Calu3 (cell line): ENCODE results near the gene LIN7A. TPM values are rescaled to one million over a fixed set of nuclear protein-coding genes. Genes with fewer than 3 reads are reported as not detected.
"Not testable (repeated sequence)": the region's sequence is repeated elsewhere in the genome, so short reads cannot be mapped to it uniquely, and the experiment has no call there.

Experiments used
- BruUV-seq: library from RNA; stranded (reverse); fragments of 400-500 nt; replicated peaks from 2 replicates; lab custom pipeline; 2021; lab: Mats Ljungman, UMichigan
- CTCF ChIA-PET: fragments of 300-600 bp; sonication (Branson Sonifier 250); formaldehyde crosslinking; loops from one replicate; lab custom pipeline; 2022; ENCODE audit warnings: antibody characterized with exemption; lab: Charles Lee
- DNase-seq: peaks from one replicate; pipeline ENCODE4 v3.0.0; 2022
- H3K27ac Mint-ChIP-seq: one replicate; pipeline ENCODE4 v1.8.0; 2022; ENCODE audit warnings: mixed read lengths; ENCODE audit not compliant: unreplicated experiment
- H3K27me3 Mint-ChIP-seq: one replicate; pipeline ENCODE4 v1.8.0; 2022; ENCODE audit warnings: mixed read lengths; ENCODE audit not compliant: unreplicated experiment
- H3K36me3 Mint-ChIP-seq: one replicate; pipeline ENCODE4 v1.8.0; 2022; ENCODE audit warnings: mild to moderate bottlenecking, moderate library complexity, mixed read lengths; ENCODE audit not compliant: insufficient read depth, unreplicated experiment
- H3K4me1 Mint-ChIP-seq: one replicate; pipeline ENCODE4 v1.8.0; 2022; ENCODE audit warnings: mild to moderate bottlenecking, low read depth, mixed read lengths; ENCODE audit not compliant: unreplicated experiment
- H3K4me3 Mint-ChIP-seq: one replicate; pipeline ENCODE4 v1.8.0; 2022; ENCODE audit warnings: mild to moderate bottlenecking, low read depth, moderate library complexity, mixed read lengths; ENCODE audit not compliant: unreplicated experiment
- H3K9me3 Mint-ChIP-seq: one replicate; pipeline ENCODE4 v1.8.0; 2022; ENCODE audit warnings: low read depth, mixed read lengths; ENCODE audit not compliant: unreplicated experiment
- intact Hi-C: fragments of 100-400 bp; cut with micrococcal nuclease; formaldehyde crosslinking; loops from one replicate; pipeline ENCODE4 v1.10.0; 2022; ENCODE audit not compliant: unreplicated experiment
- total RNA-seq: library from RNA; stranded (reverse); gene quantifications from 2 replicates; pipeline ENCODE4 v1.2.3, GENCODE V29; 2022
- TF ChIP-seq, protein P1 (sequence below): fragments of 200-600 bp; IDR thresholded peaks from one replicate; pipeline ENCODE4 v1.8.0; 2022; ENCODE audit warnings: antibody characterized with exemption; ENCODE audit not compliant: unreplicated experiment

LIN7A gene
- total RNA-seq, 1 experiment from 2014 or later = 0.73 TPM

DNA sequence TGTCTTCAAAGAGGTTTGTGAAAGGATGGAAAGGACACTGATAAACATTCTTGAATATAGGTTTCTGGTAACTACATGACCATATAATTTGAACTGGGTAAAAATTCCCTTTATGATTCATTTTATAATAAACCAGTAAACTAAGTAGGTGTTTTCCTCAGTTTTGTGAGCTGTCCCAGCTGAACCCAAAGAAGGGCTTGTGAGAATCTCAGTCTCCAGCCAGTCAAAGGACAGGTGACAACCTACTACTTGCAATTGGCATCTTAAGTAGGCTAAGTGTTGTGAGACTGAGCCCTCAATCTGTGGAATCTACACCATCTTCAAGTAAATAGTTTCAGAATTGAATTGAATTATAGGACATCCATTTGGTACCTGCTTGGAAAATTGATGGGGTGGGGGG is 145.9 kb downstream of the LIN7A start:
- intact Hi-C loops = no loop called here
- no peak for DNase-seq
- no peak overlapping the region for H3K4me3 Mint-ChIP-seq
- H3K27me3 Mint-ChIP-seq = no peaks in the 10 kb centered on the region
- H3K9me3 Mint-ChIP-seq = no peaks in the 10 kb centered on the region
- no peaks in the 10 kb centered on the region for H3K4me1 Mint-ChIP-seq
- no peak overlapping the region for H3K27ac Mint-ChIP-seq
- CTCF ChIA-PET = no interaction called here
- no TSS peak for BruUV-seq
- TF ChIP-seq, protein P1, sequence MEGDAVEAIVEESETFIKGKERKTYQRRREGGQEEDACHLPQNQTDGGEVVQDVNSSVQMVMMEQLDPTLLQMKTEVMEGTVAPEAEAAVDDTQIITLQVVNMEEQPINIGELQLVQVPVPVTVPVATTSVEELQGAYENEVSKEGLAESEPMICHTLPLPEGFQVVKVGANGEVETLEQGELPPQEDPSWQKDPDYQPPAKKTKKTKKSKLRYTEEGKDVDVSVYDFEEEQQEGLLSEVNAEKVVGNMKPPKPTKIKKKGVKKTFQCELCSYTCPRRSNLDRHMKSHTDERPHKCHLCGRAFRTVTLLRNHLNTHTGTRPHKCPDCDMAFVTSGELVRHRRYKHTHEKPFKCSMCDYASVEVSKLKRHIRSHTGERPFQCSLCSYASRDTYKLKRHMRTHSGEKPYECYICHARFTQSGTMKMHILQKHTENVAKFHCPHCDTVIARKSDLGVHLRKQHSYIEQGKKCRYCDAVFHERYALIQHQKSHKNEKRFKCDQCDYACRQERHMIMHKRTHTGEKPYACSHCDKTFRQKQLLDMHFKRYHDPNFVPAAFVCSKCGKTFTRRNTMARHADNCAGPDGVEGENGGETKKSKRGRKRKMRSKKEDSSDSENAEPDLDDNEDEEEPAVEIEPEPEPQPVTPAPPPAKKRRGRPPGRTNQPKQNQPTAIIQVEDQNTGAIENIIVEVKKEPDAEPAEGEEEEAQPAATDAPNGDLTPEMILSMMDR = no peak
- H3K36me3 Mint-ChIP-seq = no peaks in the 10 kb centered on the region

DNA sequence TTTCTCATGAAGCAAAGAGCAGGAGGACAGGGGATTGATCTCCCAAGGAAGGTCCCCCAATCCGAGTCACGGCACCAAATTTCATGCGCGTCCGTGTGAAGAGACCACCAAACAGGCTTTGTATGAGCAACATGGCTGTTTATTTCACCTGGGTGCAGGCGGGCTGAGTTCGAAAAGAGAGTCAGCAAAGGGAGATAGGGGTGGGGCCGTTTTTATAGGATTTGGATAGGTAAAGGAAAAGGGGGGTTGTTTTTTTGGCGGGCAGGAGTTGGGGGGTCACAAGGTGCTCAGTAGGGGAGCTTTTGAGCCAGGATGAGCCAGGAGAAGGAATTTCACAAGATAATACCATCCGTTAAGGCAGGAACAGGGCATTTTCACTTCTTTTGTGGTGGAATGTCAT is 149.3 kb downstream of the LIN7A start:
- H3K36me3 Mint-ChIP-seq, H3K4me3 Mint-ChIP-seq, H3K4me1 Mint-ChIP-seq, BruUV-seq, H3K27me3 Mint-ChIP-seq, H3K27ac Mint-ChIP-seq, H3K9me3 Mint-ChIP-seq, DNase-seq, intact Hi-C loops, CTCF ChIA-PET: not testable (repeated sequence)

DNA sequence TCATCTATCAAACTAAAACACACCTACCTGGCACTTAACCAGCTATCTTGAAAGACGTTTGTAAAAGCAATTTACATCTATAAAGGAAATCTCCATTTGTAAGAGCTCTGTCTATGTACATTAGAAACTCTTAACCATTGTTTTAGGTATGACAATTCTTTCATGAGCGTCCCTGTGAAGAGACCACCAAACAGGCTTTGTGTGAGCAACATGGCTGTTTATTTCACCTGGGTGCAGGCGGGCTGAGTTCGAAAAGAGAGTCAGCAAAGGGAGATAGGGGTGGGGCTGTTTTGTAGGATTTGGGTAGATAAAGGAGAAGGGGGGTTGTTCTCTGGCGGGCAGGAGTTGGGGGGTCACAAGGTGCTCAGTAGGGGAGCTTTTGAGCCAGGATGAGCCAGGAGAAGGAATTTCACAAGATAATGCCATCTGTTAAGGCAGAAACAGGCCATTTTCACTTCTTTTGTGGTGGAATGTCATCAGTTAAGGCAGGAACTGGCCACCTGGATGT is 154.7 kb downstream of the LIN7A start:
- not testable (repeated sequence) for H3K27ac Mint-ChIP-seq

DNA sequence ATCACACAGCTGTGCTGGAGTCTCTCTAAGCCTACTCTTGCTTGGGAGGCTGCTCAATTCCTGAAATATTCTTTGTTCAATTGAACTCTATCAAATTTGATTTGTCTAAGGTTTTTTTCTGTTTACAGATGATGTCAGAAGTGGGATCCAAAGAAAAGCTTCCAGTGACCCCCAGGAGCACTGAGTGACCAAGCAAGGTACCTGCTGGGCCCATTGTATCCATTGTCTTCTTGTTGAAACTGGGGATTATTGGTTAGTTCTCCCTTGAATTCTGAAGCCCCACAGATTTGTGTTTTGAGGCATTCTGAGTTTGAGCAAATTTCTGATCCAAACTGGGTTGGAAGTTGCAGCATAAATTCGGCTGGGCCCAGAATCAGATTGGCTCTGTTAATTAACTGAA is 156.4 kb downstream of the LIN7A start:
- Mint-ChIP-seq H3K9me3 (peaks cover 16% of the 10 kb centered on the region), H3K27me3 (no peaks in the 10 kb centered on the region), H3K27ac (no peak overlapping the region), H3K4me3 (no peak overlapping the region), H3K4me1 (peaks cover 18% of the 10 kb centered on the region), H3K36me3 (peaks cover 5% of the 10 kb centered on the region)
- no TSS peak for BruUV-seq
- DNase-seq = no peak
- CTCF ChIA-PET = interaction anchor here (0.7 kb wide), 1 partner anchor 62 kb away, joined by 3 read pairs; no protein-coding TSS in a partner anchor
- intact Hi-C loops = no loop called here
- TF ChIP-seq, protein P1 = no peak

More for the DNA sequence above, 154.7 kb downstream of the LIN7A start:
- DNase-seq, H3K9me3 Mint-ChIP-seq, intact Hi-C loops, H3K36me3 Mint-ChIP-seq, BruUV-seq, H3K4me3 Mint-ChIP-seq, H3K4me1 Mint-ChIP-seq, H3K27me3 Mint-ChIP-seq: not testable (repeated sequence)
- CTCF ChIA-PET = interaction anchor here (0.6 kb wide), 2 partner anchors 69 to 152 kb away, joined by 3 to 5 read pairs; no protein-coding TSS in a partner anchor

DNA sequence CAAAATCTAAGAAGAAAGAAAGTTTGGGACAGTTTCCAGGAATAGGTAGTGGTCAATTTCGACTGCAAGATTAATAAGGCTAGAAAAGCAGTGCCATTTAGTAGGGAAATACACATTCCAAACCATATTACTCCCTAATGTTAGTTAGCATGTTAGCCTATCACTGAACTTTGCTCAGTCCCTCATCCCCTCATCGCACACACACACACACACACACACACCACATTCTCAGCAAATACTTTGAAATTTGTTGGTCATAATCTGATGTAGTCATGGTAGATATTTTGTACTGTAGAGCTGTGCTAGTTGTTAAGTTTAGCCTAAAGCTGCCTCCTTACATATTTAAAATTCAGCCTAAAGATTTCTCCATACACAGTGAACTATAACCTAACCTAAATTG is 157.0 kb downstream of the LIN7A start:
- CTCF ChIA-PET = interaction anchor here (0.7 kb wide), 1 partner anchor 61 kb away, joined by 3 read pairs; no protein-coding TSS in a partner anchor
- H3K36me3 Mint-ChIP-seq = peaks cover 5% of the 10 kb centered on the region
- DNase-seq = no peak

More for the DNA sequence above, 157.0 kb downstream of the LIN7A start:
- intact Hi-C loops = no loop called here
- Mint-ChIP-seq H3K9me3 (peaks cover 16% of the 10 kb centered on the region), H3K27ac (no peak overlapping the region), H3K4me3 (no peak overlapping the region), H3K4me1 (peaks cover 18% of the 10 kb centered on the region), H3K27me3 (no peaks in the 10 kb centered on the region)
- TF ChIP-seq, protein P1 = no peak
- no TSS peak for BruUV-seq
